ENCODE data around the gene NSF.
"Not testable (repeated sequence)": the region's sequence is repeated elsewhere in the genome, so short reads cannot be mapped to it uniquely, and the experiment has no call there.

NSF gene

DNA sequence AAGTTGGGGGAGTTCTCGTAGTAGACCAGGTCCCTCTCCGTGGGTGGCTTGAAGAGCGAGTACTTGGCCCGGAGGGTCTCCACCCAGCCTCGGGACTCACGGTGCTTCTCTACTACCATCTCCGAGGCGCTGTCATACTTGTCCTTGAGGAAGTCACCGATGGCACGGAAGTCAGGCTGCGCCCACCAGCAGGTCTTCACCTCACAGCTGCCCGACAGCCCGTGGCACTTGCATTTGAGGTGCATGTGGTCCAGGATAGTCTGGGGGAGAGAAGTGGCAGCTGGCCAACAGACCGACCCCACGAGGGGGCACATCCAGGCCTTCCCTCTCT is 178.0 kb downstream of the NSF start:
- no peak overlapping the region for H3K27ac ChIP-seq (ENCODE audit: low read depth, low read length)
- H3K36me3 ChIP-seq (ENCODE audit: control insufficient read depth, insufficient read depth, low read length): peaks cover 17% of the 10 kb centered on the region
- H2BK5ac ChIP-seq (ENCODE audit: low read length): no peak overlapping the region
- WGBS (ENCODE audit: extremely low coverage, insufficient coverage, low lambda C conversion rate): no CpG with 5 or more reads among the region's 15 CpGs
- H3K27me3 ChIP-seq (ENCODE audit: insufficient read depth, low read length, poor library complexity): no peaks in the 10 kb centered on the region
- peaks cover 13% of the 10 kb centered on the region for H3K4me1 ChIP-seq (ENCODE audit: control insufficient read depth, low read depth, low read length)
- H3K18ac ChIP-seq (ENCODE audit: low read length): no peak overlapping the region
- no peak overlapping the region for H3K4me2 ChIP-seq (ENCODE audit: low read length)
- H3K4ac ChIP-seq (ENCODE audit: low read depth, low read length): no peak overlapping the region
- peaks cover 39% of the 10 kb centered on the region for H3K79me1 ChIP-seq (ENCODE audit: low read length)
- H3K4me3 ChIP-seq (ENCODE audit: low read length): no peak overlapping the region
- no peak for DNase-seq
- H2BK15ac ChIP-seq (replicated peaks; ENCODE audit: low read depth): no peak overlapping the region
- no peak overlapping the region for H4K5ac ChIP-seq (ENCODE audit: low read length)
- H4K8ac ChIP-seq (ENCODE audit: low read depth, low read length): no peak overlapping the region
- peaks cover 18% of the 10 kb centered on the region for H3K79me2 ChIP-seq (ENCODE audit: control insufficient read depth, insufficient read depth, low read length)
- H2BK120ac ChIP-seq (ENCODE audit: low read depth, low read length): no peak overlapping the region
- no peak overlapping the region for H2AK5ac ChIP-seq (ENCODE audit: low read length)
- H3K23ac ChIP-seq (ENCODE audit: low read length): no peak overlapping the region
- peak overlapping the region; percentile 32 for H3K56ac ChIP-seq (ENCODE audit: low read length)
- no peak overlapping the region for H3K9ac ChIP-seq (ENCODE audit: low read length)

DNA sequence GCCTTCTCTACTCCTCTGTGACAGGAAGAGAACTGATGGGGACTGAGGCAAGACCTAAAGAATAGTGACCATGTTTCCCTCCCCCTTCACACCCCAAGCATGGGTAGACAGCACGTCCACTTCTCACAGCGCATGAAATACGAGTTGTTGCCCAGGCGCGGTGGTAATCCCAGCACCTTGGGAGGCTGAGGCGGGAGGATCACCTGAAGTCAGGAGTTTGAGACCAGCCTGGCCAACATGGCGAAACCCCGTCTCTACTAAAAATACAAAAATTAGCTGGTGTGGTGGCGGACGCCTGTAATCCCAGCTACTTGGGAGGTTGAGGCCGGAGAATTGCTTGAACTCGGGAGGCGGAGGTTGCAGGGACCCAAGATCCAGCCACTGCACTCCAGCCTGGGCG is 178.4 kb downstream of the NSF start:
- H3K4me2 ChIP-seq (ENCODE audit: low read length); DNase-seq; H3K4ac ChIP-seq (ENCODE audit: low read depth, low read length); H2BK120ac ChIP-seq (ENCODE audit: low read depth, low read length); H3K23ac ChIP-seq (ENCODE audit: low read length); H2BK5ac ChIP-seq (ENCODE audit: low read length); H2AK5ac ChIP-seq (ENCODE audit: low read length); H4K8ac ChIP-seq (ENCODE audit: low read depth, low read length); H3K56ac ChIP-seq (ENCODE audit: low read length); H2BK15ac ChIP-seq (replicated peaks; ENCODE audit: low read depth); H3K9ac ChIP-seq (ENCODE audit: low read length); H3K27ac ChIP-seq (ENCODE audit: low read depth, low read length); H3K27me3 ChIP-seq (ENCODE audit: insufficient read depth, low read length, poor library complexity); H4K5ac ChIP-seq (ENCODE audit: low read length); H3K18ac ChIP-seq (ENCODE audit: low read length); H3K4me3 ChIP-seq (ENCODE audit: low read length): not testable (repeated sequence)
- H3K79me2 ChIP-seq (ENCODE audit: control insufficient read depth, insufficient read depth, low read length): peaks cover 19% of the 10 kb centered on the region
- peaks cover 17% of the 10 kb centered on the region for H3K4me1 ChIP-seq (ENCODE audit: control insufficient read depth, low read depth, low read length)
- H3K36me3 ChIP-seq (ENCODE audit: control insufficient read depth, insufficient read depth, low read length): peaks cover 17% of the 10 kb centered on the region
- H3K79me1 ChIP-seq (ENCODE audit: low read length): peaks cover 39% of the 10 kb centered on the region
- WGBS (ENCODE audit: extremely low coverage, insufficient coverage, low lambda C conversion rate): no CpG with 5 or more reads among the region's 14 CpGs

DNA sequence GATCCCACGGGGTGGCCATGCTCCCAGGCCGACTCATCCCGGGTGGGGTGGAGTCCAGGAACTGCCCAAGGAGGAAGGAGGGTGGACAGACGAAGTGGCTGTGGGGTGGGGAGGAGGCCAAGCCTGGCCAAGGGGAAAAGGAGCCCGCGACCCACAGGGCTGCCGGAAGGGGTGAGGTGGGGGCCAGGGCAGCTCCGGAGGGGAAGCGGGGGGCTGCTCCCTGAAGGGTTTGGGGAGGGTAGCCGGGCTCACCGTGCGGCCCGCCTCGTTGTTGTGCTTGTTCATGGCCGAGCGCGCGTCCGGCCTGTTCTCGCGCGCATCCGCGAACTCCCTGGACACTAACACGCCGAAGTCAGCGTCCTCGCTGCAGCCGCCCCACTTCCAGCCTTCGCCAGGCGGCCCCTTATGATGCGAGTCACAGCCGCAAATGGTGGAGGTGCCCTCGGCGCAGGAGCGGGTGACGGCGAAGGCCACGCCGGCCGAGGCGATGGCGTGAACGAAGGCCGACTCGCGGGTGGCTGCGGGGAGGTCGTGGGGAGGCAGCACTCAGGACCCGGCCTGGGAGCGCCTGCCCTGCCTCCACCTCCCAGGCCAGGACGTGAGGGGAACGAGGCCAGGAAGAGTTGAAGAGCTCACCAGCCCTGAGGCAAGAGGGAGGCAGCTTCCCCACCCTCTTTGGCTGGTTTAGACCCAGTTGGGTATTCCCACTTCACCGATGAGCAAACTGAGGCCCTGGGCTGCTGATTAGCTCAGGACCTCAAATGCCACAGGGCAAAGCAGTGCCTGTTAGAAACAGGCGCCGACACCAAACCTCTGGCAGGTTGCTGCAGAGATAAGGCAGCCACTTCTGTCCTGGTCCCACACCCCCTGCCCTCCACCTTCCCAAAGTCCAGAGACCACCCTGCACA is 179.3 kb downstream of the NSF start:
- no peak overlapping the region for H4K5ac ChIP-seq (ENCODE audit: low read length)
- H3K18ac ChIP-seq (ENCODE audit: low read length): peak overlapping the region; percentile 95
- peak overlapping the region; percentile 11 for H3K4ac ChIP-seq (ENCODE audit: low read depth, low read length)
- H2AK5ac ChIP-seq (ENCODE audit: low read length): peak overlapping the region; percentile 35
- H3K4me3 ChIP-seq (ENCODE audit: low read length): no peak overlapping the region
- no peak overlapping the region for H4K8ac ChIP-seq (ENCODE audit: low read depth, low read length)
- no peak overlapping the region for H3K23ac ChIP-seq (ENCODE audit: low read length)
- H3K4me1 ChIP-seq (ENCODE audit: control insufficient read depth, low read depth, low read length): peaks cover 25% of the 10 kb centered on the region
- no peaks in the 10 kb centered on the region for H3K27me3 ChIP-seq (ENCODE audit: insufficient read depth, low read length, poor library complexity)
- no peak for DNase-seq
- H3K4me2 ChIP-seq (ENCODE audit: low read length): no peak overlapping the region
- H3K27ac ChIP-seq (ENCODE audit: low read depth, low read length): peak overlapping the region; percentile 98
- H2BK5ac ChIP-seq (ENCODE audit: low read length): peak overlapping the region; percentile 44
- peak overlapping the region; percentile 88 for H3K56ac ChIP-seq (ENCODE audit: low read length)
- peak overlapping the region; percentile 79 for H3K9ac ChIP-seq (ENCODE audit: low read length)
- H3K79me1 ChIP-seq (ENCODE audit: low read length): peaks cover 38% of the 10 kb centered on the region
- peaks cover 21% of the 10 kb centered on the region for H3K79me2 ChIP-seq (ENCODE audit: control insufficient read depth, insufficient read depth, low read length)
- H2BK15ac ChIP-seq (replicated peaks; ENCODE audit: low read depth): no peak overlapping the region
- no CpG with 5 or more reads among the region's 56 CpGs for WGBS (ENCODE audit: extremely low coverage, insufficient coverage, low lambda C conversion rate)
- H3K36me3 ChIP-seq (ENCODE audit: control insufficient read depth, insufficient read depth, low read length): peaks cover 16% of the 10 kb centered on the region
- H2BK120ac ChIP-seq (ENCODE audit: low read depth, low read length): no peak overlapping the region

DNA sequence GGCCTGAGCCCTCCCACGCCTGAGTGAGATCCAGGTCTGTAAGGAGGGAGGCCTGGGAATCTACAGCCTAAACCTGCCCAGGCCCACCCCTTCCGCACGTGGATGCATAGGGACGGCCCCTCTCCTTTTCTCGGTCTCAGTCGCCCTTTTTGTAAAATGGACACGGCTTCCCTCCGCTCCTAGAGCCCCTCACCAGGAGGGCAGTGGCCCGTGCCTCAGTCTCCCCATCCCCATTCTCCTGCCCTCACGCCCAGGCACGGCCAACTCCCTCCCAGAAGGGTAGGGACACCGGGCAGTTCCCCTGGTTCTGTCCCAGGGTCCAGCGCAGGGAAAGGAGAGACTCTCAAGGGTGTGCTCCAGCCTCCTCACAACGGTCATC is 180.0 kb downstream of the NSF start:
- H3K9ac ChIP-seq (ENCODE audit: low read length): peak overlapping the region; percentile 79
- no peak overlapping the region for H3K4me3 ChIP-seq (ENCODE audit: low read length)
- peak overlapping the region; percentile 98 for H3K4ac ChIP-seq (ENCODE audit: low read depth, low read length)
- no peak overlapping the region for H3K23ac ChIP-seq (ENCODE audit: low read length)
- H4K5ac ChIP-seq (ENCODE audit: low read length): no peak overlapping the region
- peak overlapping the region; percentile 88 for H3K56ac ChIP-seq (ENCODE audit: low read length)
- no peak overlapping the region for H3K4me2 ChIP-seq (ENCODE audit: low read length)
- H2BK5ac ChIP-seq (ENCODE audit: low read length): peak overlapping the region; percentile 44
- H3K27ac ChIP-seq (ENCODE audit: low read depth, low read length): peak overlapping the region; percentile 98
- H4K8ac ChIP-seq (ENCODE audit: low read depth, low read length): no peak overlapping the region
- peak overlapping the region; percentile 95 for H3K18ac ChIP-seq (ENCODE audit: low read length)
- peaks cover 25% of the 10 kb centered on the region for H3K4me1 ChIP-seq (ENCODE audit: control insufficient read depth, low read depth, low read length)
- H2BK120ac ChIP-seq (ENCODE audit: low read depth, low read length): no peak overlapping the region
- no peaks in the 10 kb centered on the region for H3K27me3 ChIP-seq (ENCODE audit: insufficient read depth, low read length, poor library complexity)
- H3K79me1 ChIP-seq (ENCODE audit: low read length): peaks cover 36% of the 10 kb centered on the region
- H3K36me3 ChIP-seq (ENCODE audit: control insufficient read depth, insufficient read depth, low read length): peaks cover 12% of the 10 kb centered on the region
- no peak overlapping the region for H2BK15ac ChIP-seq (replicated peaks; ENCODE audit: low read depth)
- no CpG with 5 or more reads among the region's 14 CpGs for WGBS (ENCODE audit: extremely low coverage, insufficient coverage, low lambda C conversion rate)
- peaks cover 24% of the 10 kb centered on the region for H3K79me2 ChIP-seq (ENCODE audit: control insufficient read depth, insufficient read depth, low read length)
- DNase-seq: no peak
- H2AK5ac ChIP-seq (ENCODE audit: low read length): peak overlapping the region; percentile 35

DNA sequence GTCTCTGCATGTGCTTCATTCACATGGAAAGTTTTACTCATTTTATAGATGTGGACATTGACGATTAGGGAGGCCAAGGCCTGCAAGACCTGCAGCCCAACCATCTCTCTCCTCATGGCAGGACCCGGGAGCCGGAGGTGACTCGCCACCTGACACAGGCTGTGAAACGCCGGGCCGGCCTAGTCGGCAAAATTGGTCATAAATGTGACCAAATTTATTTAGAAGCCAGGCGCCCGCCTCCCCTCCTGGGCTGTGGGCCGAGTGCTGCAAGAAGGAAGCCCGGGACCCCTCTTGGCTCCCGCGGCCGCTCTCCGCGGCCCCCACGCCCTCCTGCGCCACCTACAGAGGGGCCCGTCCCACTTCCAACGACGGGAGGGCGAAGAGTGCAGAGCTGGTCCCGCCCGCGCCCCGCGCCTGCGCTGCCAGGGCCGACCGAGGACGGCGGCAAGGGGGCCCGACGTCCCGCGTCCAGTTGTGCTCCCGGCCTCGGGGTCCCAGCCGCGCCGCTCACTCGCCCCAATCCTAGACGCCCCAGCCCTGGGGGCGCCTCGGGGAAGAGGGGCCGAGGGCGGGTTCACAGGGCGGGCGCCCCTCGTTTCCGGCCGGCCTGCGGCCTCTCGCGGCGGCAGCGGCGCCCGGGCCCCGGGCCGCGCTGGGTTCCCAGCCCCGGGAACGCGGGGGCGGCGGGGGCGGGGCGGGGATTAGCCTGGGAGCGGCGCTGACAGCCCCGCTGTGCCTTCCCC is 180.5 kb downstream of the NSF start:
- peaks cover 12% of the 10 kb centered on the region for H3K36me3 ChIP-seq (ENCODE audit: control insufficient read depth, insufficient read depth, low read length)
- H2BK15ac ChIP-seq (replicated peaks; ENCODE audit: low read depth): no peak overlapping the region
- peak overlapping the region; percentile 59 for H4K8ac ChIP-seq (ENCODE audit: low read depth, low read length)
- H3K23ac ChIP-seq (ENCODE audit: low read length): no peak overlapping the region
- peak overlapping the region; percentile 35 for H2AK5ac ChIP-seq (ENCODE audit: low read length)
- peak overlapping the region; percentile 44 for H2BK5ac ChIP-seq (ENCODE audit: low read length)
- H3K4me1 ChIP-seq (ENCODE audit: control insufficient read depth, low read depth, low read length): peaks cover 25% of the 10 kb centered on the region
- no CpG with 5 or more reads among the region's 73 CpGs for WGBS (ENCODE audit: extremely low coverage, insufficient coverage, low lambda C conversion rate)
- no peaks in the 10 kb centered on the region for H3K27me3 ChIP-seq (ENCODE audit: insufficient read depth, low read length, poor library complexity)
- peaks cover 35% of the 10 kb centered on the region for H3K79me1 ChIP-seq (ENCODE audit: low read length)
- peak overlapping the region; percentile 95 for H3K18ac ChIP-seq (ENCODE audit: low read length)
- H3K9ac ChIP-seq (ENCODE audit: low read length): peak overlapping the region; percentile 79
- H3K4me2 ChIP-seq (ENCODE audit: low read length): peak overlapping the region; percentile 22
- peak overlapping the region; percentile 98 for H3K4ac ChIP-seq (ENCODE audit: low read depth, low read length)
- peaks cover 25% of the 10 kb centered on the region for H3K79me2 ChIP-seq (ENCODE audit: control insufficient read depth, insufficient read depth, low read length)
- peak overlapping the region; percentile 98 for H3K27ac ChIP-seq (ENCODE audit: low read depth, low read length)
- peak; percentile 76 for DNase-seq
- no peak overlapping the region for H3K4me3 ChIP-seq (ENCODE audit: low read length)
- H2BK120ac ChIP-seq (ENCODE audit: low read depth, low read length): peak overlapping the region; percentile 95
- no peak overlapping the region for H4K5ac ChIP-seq (ENCODE audit: low read length)
- H3K56ac ChIP-seq (ENCODE audit: low read length): peak overlapping the region; percentile 88
